ENCODE results near the gene SNX27.

DNA sequence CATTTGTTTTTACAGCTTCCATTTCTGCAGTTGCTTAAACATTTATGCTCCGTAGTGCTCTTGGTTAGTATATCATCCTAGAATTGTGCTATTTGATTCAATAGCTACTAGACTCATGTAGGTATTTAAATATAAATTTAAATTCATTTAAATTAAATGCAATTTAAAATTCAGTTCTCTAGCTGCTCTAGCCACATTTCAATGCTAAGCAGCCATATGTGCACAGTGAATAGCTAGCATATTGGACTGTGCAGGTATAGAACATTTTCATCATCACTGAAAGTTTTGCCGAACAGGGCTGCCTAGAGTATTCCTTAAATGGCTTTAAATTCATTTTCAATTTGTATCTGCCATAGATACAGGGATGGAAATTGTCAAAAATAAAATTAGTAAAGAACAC, 72.3 kb downstream of the SNX27 start:
- TF ChIP-seq, protein P1, sequence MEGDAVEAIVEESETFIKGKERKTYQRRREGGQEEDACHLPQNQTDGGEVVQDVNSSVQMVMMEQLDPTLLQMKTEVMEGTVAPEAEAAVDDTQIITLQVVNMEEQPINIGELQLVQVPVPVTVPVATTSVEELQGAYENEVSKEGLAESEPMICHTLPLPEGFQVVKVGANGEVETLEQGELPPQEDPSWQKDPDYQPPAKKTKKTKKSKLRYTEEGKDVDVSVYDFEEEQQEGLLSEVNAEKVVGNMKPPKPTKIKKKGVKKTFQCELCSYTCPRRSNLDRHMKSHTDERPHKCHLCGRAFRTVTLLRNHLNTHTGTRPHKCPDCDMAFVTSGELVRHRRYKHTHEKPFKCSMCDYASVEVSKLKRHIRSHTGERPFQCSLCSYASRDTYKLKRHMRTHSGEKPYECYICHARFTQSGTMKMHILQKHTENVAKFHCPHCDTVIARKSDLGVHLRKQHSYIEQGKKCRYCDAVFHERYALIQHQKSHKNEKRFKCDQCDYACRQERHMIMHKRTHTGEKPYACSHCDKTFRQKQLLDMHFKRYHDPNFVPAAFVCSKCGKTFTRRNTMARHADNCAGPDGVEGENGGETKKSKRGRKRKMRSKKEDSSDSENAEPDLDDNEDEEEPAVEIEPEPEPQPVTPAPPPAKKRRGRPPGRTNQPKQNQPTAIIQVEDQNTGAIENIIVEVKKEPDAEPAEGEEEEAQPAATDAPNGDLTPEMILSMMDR (IDR thresholded peaks at IDR 0.05) = no peak
- no peak for TF ChIP-seq EZH2 (IDR thresholded peaks at IDR 0.05; ENCODE audit: borderline replicate concordance, insufficient read depth, low read depth, low read length, poor library complexity, severe bottlenecking)

Data from B cell (primary cell).